ENCODE results near the gene SEZ6. TPM values are rescaled to one million over a fixed set of nuclear protein-coding genes. Genes with fewer than 3 reads are reported as not detected.

Gene SEZ6
- total RNA-seq, 2 donors from 2014 or later: 0.12 to 0.31 TPM

DNA sequence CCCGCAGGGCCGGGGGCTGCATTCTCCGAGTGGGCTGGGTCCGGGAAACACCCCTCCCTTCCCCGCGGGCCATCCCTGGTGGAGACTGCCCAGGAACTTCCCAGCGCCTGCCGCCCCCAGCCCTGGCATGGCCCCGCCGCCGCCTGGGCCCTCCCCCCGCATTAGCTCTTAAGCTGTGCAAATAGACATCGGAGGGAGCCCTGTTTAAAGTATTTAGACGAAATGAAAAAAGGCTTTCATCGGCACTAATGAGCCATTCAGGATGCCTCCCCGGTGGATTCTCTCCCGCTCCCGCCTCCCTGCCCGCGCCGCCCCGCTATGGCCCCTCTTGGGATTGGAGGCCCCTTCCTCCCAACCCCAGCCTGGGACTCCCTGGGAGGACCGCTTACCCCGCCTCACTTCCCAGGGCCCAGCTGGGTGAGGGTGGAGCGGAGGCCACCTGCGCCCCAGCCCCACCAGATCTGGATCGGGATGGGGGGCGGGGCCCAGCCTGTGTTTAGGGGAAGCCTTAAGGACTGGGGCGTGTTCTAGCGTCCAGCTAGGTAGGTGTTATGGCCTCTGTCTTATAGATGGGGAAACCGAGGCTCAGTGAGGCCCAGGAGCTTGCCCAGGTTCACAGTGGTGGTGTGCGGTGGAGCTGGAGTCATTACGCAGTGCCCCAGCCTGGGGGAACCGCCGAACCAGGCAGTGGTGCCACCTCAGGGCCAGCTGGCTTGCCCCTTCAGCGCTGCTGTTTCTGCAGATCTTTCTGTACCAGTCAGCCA is 19.7 kb downstream of the SEZ6 start:
- DNase-seq (no peak), ATAC-seq (no peak)
- intact Hi-C loops (cut with DNase I): no loop called here

DNA sequence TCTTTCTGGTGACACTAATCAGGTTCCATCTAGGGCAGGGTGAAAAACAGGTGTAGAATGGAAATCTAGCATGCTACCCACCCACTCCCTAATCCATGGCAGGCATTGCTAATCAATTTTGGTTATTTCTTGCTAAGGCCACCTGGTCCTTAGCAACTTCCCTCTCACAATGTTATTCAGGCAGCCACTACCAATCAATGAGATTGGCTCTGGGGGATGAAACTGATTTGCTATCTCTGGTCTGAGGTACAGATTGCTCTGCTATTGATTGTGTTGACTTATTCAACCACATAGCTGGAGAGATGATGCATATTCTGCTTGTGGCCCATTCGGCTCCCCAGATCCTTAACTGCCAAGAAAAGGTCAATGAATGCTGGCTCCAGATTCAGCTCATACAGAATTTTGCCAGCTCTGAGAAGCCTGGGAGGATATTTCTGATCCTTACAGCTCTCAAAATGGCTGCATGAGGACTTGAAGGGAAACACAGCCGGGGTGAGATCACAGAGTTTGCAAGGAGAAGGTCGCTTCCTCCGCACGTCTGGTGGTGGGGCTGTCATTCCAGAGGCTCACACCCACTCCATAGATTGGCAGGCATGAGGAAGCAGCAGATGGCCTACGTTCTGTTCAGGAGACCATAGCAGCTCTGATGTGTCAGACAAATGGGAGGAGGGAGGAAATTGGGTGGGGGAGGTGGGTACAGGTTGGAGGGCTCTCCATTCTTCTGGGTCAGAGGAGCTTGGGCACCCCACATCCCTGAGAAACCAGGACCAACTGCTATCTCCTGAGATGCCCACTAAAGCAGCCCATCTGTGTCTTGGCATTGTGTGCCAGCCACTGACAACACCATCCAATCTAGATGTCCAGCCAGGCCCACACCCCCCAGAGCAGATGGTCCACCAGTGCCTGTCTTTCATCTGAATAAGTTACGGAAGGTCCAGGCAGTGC is 22.3 kb downstream of the SEZ6 start:
- DNase-seq (no peak), ATAC-seq (no peak)
- intact Hi-C loops (cut with DNase I): no loop called here

DNA sequence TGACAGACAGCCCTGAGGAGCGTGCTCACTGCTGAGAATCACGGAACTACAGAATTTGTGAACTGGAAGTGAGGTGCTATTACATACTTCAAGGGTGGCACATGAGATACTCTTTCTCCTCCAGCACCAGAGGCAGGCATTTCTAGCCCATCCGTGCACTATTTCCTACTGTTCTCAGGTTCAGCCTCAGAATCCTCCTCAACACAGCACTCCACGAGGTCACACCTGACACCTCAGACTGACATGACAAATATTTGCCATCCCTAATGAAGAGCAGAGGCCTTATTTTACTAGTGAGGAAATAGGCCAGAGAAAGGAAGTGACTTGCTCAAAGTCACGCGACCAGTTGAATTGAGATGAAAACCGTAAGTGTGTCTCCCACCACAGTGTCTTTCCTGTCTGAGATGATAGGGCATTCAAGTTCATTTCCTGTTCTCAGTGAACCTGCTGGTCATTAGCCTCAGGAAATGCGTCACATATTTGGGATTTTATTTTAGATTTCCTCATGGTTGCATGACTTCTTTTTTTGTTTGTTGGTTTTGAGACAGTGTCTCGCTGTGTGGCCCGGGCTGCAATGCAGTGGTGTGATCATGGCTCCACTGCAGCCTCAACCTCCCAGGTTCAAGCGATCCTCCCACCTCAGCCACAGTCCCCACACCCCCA is 23.6 kb downstream of the SEZ6 start:
- intact Hi-C loops (cut with DNase I): no loop called here
- ATAC-seq (peak; percentile 63 to 76), DNase-seq (no peak)

DNA sequence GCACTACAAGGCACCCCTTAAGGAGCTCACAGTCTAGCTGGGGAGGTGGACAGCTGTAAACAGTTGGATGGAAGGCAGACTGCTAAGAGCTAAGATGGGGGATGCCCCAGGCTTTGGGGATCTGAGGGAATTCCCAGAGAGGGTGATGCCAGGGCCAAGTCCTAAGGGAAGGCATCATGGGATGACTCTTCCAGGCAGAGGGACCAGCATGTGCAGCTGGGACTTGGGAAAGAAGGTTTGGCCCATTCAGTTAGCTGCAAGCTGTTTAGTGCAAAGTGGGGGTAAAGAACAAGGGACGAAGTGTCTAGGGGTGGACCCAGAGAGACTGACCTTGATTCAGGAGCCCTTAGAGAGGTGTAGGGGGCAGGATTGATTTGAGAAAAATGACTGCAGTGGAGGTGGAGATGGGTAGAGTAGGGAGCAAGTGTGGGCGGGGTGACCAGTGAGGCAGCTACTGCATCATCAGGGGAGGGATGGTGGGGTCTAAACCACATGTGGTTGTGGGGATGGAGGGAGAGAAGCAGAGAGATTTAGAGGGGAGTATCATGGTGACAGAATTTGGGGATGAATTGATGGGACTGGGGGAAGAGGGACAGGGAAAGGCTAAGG is 27.4 kb downstream of the SEZ6 start:
- DNase-seq (no peak), ATAC-seq (no peak)
- intact Hi-C loops (cut with DNase I): no loop called here

DNA sequence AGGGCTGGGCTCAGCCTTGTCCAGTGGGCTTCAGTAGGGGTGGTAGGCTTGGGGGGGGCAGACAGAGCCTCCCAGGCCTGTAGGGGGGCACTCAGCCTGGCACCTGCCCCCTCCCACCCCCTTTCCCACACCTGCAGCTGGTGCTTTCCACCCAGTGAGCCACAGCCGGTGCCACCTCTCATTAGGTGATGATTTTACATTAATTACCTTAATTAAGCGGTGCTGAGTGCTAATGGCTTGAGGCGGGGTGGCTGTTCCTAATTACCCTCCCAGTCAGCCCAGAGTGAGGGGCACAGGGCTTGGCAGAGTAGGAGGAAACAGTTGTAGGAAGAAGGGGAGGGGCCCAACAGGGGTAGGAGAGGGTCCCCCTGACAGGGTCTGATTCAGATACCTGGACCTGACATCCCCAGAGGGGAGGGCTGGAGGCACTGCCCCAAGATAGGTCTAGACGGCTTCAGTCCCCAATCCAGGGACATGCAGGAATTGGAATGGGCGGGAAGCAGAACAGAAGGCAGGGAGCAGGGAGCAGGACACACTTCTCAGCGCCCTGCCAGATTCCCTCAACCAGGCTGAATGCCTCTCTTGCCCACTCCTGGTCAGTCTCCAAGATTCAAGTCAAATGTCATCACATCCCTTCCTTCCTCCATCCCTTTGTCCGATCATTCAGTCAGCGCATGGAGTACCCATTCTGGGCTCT is 28.0 kb downstream of the SEZ6 start:
- DNase-seq (no peak), ATAC-seq (no peak)
- intact Hi-C loops (cut with DNase I): no loop called here

DNA sequence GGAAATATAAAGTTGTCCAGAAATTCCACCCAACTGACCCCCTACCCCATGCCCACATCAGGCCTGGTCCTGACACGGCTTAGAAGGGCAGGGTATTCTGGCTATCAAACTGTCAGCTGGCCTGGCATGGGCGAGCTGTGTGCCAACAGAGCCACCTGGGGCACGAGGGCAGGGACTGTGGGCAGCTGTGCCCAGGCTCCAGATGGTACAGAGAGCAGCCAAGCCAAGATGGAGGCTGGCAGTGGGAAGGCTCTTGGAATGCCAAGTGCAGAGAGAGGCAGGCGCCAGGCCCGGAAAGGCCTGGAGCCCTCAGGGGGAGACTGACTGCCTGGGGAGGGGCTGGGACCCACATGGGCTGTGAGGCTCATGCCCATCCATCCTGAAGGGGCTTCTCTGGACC is 30.2 kb downstream of the SEZ6 start:
- intact Hi-C loops (cut with DNase I): no loop called here
- ATAC-seq (peak in 1 of 2 donors; percentile 9), DNase-seq (no peak)

DNA sequence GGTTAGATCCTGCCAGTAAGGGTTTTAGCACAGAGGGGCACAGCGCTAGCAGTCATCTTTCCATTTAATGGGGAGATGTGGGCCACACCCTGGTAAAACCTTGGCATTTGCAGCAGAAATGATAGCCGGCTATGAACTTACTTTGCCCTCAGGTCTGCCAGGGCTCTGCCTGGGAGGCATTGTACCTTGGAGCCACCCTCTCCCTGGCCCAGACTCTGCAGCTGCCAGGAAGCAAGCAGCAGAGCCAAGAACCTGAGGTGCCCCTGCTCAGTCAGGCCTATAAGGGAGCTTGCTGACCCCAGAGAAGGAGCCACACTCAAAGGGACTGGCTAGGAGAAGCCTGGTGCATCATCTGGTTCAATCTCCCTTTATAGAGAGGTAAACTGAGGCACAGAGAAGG is 30.8 kb downstream of the SEZ6 start:
- ATAC-seq: no peak
- DNase-seq: no peak
- intact Hi-C loops (cut with DNase I): no loop called here

DNA sequence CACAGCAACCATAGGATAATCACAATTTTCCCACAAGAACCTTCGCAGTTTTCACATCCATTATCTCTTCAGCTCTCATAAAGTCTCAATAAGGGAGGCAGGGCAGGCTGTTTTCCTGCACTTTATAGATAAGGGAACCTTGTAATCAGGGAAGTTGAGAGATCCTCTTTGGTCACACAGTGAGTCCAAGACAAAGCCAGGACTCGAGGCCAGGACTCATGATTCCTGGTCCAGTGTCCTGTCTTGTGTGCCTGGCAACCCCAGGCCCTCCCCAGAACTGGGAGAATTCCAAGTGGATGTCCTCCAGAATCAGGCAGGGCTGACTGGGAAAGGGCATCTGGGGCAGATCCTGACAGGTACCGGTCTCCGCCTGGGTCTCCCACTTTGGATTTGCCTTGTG is 31.4 kb downstream of the SEZ6 start:
- DNase-seq: no peak
- intact Hi-C loops (cut with DNase I): no loop called here
- ATAC-seq: peak in 1 of 2 donors; percentile 24

DNA sequence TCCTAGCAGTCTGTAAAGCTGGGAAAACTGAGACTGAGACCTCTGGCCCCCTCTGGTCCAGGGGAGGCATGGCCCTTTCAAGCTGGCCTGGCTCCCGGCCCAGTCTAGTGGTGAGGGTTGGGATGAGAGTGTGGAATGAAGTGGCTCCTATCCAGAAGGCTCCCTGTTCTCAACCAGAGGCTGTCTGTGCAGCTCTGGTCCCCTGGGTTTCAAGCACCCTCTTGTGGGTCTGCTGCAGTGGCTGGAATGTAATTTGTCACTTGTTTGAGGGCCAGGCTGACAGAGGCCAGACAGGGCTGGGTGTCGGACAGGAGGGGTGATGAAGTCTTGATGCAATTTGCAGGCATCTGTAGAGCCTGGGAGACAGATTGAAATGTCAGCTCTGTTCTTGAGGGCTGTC is 32.4 kb downstream of the SEZ6 start:
- ATAC-seq (peak; percentile 85 to 87), DNase-seq (peak; percentile 71)
- intact Hi-C loops (cut with DNase I): no loop called here

DNA sequence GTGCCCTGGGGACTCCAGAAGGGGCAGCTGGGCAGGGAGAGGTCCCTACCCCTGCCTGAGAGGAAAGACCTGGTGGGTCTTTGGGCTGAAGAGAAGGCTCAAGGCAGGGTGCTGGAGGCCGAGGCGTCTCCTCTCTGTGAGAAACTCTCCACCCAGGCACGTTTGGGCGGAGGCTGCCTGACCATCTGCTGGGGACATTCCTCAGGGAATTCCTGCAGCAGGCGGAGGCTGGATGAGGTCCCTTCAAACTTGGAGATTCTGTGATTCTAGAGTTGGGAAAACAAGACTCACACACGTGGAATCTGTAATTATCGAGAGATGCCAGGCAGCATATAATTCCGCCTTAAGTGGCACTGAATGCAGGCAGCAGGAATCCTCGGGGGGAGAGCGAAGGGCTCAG is 33.4 kb downstream of the SEZ6 start:
- ATAC-seq: no peak
- intact Hi-C loops (cut with DNase I): no loop called here
- DNase-seq: no peak

DNA sequence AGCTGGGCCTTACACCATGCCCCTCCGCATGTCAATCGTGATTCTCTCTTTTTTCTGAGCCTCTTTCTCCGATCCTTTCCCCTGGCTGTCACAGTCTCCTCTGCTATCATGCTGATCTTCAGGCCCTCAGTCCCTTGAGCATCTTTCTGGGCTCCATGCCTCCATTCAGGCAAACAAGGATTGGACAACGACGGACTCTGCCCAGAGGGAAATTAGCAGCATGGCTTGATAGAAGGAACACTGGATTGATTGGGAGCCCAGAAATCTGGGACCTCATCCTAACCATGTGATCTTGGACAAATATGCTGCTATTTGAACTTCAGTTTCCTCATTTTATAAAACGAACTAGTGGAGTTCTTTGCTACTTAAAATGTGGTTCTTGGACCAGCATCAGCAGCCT is 35.0 kb downstream of the SEZ6 start:
- ATAC-seq (peak in 1 of 2 donors; percentile 45), DNase-seq (no peak)
- intact Hi-C loops (cut with DNase I): no loop called here

DNA sequence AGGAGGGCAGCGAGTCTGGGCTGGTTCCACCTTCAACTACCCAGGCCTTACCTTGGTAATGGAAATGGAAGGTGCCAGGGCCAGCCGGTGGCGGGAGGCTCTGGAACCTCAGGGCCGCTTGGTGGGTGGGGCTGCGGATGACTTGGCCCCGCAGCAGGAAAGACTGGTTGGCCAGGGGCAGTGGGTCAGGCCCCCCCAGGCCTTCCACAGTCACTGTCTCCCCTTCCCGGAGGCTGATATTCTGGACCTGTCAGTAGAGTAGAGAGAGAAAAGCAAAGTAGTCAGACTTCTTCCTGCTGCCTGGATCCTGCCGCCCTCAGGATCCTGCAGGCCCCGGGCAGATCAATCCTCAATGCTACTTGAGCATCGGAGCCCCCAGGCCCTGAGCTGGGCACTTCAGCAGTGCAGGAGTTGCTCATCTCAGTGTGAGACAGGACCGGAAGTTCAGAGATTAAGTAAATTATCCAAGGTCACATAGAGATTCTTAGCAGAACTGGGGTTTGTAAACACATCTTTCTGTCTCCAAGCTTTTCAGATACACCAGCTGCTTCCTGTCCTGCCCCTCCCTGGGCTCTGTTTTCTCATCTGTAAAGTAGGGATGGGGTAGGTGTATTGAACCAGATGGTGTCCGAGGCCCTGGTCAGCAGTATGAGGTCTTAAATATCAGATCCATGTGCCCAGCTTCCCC is 36.0 kb downstream of the SEZ6 start:
- ATAC-seq (no peak), DNase-seq (no peak)
- intact Hi-C loops (cut with DNase I): loop anchor here in 1 of 2 donors (5.0 kb wide), 1 partner anchor 142 kb away; no protein-coding TSS in a partner anchor

DNA sequence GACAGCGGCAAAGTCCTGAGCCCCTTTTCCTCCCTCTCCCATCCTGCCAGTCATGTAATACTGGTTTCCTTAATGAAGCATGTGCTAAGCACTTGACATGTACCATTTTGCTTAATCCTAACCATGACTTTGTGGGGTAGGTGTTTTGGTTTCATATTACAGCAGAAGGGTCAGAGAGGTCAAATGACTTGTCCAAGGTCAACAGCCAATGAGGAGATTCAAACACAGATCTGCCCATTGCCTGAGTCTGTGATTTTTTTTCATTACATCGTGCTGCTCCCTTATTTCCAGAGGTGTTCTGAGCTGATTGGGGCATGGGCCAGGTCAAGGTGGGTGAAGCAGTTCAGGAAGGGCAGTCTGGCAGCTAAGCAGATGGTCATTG is 36.9 kb downstream of the SEZ6 start:
- no peak for ATAC-seq
- no peak for DNase-seq
- intact Hi-C loops (cut with DNase I): loop anchor here in 1 of 2 donors (5.0 kb wide), 1 partner anchor 143 kb away; no protein-coding TSS in a partner anchor

DNA sequence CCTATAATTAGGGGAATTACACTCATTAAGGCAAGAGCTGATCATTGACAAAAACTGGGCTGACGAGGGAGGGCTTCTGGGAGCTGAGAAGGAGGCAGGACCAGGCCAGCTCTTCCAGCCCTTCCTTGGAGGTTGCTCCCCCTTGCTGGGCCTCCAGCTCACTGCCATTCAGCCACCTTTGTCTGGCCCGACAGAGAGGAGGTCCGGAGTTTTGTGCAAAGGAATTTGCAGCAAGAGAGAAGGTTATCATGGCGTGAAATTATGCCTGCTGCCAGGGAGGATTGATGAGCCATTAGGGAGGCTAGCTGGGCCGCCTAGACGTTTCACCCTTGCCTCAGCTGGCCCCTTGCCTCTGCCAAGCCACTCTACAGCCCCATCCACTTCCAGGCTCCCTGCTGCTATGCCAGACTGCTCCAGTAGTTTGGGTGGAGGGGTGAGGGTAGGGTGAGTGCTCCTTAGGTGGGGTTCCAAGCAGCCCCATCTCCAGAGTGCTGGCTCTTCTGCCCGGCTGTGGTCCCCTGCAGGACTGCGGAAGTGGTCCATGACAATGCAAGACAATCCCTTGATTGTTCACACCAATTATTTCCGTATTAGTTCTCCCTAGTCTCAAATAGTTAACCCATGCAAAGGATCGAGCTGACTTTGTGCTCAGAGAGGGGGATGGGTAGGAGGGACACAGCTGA is 37.5 kb downstream of the SEZ6 start:
- ATAC-seq (peak; percentile 53 to 58), DNase-seq (no peak)
- intact Hi-C loops (cut with DNase I): loop anchor here in 1 of 2 donors (5.0 kb wide), 1 partner anchor 144 kb away; no protein-coding TSS in a partner anchor

DNA sequence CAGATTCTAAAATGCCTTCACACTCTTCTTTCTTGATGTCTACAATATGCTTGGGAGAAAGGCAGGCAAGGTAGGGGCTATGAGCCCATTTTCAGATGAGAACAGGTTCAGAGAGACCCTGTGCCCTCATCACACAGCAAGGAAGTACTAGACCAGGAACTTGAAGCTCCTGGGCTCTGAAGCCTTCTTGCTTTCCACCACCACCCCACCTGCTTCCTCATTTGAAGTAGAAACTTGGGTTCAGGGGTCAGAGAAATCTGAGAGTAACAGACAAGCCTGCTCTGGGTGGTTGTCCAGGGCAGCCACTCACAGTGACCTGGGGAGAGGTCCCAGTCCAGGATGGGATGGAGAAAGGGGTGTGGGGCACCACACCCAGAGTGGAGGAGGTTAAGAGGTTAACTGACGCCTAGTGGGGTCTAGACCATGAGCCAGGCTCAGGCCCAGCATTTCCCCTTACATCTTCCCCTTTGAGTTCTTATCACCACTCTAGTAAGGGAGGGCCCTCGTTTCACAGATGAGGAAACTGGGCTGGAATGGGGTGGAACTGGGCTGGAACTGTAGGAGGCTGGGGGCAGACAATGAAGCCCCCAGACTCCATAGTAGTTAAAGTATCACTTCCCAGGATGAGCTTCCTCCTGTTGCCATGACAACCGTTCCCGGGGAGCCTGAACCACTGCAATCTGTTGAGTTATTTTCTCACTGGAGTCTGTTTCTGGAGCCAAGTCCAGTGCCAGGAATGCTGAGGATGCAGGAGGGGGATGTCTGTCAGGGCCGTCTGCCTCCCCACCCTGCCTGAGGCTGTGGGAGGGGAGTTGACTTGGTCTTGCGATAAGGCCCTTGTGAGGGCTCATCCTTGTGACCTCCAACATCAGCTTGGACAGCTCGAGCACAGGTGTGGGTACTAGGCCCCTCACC is 38.4 kb downstream of the SEZ6 start:
- intact Hi-C loops (cut with DNase I): loop anchor here in 1 of 2 donors (5.0 kb wide), 1 partner anchor 145 kb away; no protein-coding TSS in a partner anchor
- ATAC-seq (peak in 1 of 2 donors; percentile 14), DNase-seq (peak; percentile 15)

DNA sequence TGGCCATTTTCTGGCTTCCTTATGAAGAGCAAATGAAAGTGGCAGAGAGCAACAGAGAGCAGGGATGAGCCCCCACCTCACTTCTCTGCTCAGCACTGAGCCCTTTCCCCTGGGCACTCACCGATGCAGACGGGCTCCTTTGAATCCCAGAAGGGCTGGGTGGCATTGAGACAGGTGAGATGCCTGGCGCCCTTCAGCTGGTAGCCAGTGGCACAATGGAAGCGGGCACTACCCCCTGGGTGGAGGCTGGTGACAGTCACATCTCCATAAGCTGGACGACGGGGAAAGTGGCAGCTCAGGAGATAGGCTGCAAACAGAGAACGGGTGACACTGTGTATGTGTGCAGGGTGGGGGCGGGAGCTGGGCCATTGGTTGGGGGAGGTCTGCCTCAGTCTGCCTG is 42.0 kb downstream of the SEZ6 start:
- peak; percentile 6 for DNase-seq
- no peak for ATAC-seq
- intact Hi-C loops (cut with DNase I): loop anchor here in 1 of 2 donors (2.0 kb wide), 1 partner anchor 153 kb away; no protein-coding TSS in a partner anchor
